Activated gamma-delta T cell treated with anti-CD3 and anti-CD28 coated beads, Interleukin-2, amount 50 U/mL, for 16 hours (primary cell): ENCODE results near the gene SLC25A26.
"Not testable (repeated sequence)": the region's sequence is repeated elsewhere in the genome, so short reads cannot be mapped to it uniquely, and the experiment has no call there.

Source experiments
- DNase-seq: peaks from one replicate; pipeline ENCODE4 v3.0.0-alpha.2; 2020; ENCODE audit warnings: low read depth

SLC25A26 gene

DNA sequence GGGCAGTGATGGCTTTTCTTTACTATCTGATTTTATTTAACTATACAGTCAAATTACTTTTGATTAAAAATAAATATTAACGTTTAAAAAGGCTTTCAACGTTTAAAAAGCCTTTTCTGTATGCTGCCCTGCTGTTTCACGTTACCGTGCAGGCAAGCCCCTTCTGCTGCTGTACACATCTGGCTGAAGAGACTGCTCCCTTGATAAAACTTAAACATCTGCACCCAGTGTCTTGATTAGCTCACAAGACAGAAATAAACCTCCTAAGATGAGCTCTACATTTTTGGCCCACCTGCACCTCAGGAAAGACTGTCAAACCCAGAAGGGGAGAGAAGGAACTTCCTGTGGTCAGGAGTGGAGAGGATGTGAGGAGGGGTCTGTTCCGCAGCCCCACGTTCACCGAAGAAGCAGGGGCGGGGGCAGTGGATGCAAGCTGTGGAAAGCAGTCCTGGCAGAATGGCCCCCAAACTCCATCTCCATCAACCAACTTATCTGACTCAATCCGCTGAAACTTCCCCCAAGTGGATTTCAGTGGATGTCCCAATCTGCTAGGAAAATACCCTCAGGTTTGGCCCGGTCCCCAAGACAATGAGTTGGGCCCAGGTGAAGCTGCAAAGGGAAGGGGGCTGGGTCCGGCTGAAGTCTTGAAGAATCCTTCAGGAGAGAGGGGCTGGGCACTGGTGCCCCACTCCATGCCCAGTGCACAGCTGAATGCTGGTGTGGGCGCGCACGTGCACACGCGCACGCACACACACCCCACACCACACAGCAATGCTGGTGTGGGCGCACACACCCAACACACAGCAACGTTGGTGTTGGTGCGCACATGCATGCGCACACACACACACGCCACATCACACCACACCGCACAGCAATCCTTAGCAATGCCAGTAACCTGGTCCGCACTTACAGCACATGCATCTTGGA, 191.4 kb downstream of the SLC25A26 start:
- DNase-seq, result no peak

DNA sequence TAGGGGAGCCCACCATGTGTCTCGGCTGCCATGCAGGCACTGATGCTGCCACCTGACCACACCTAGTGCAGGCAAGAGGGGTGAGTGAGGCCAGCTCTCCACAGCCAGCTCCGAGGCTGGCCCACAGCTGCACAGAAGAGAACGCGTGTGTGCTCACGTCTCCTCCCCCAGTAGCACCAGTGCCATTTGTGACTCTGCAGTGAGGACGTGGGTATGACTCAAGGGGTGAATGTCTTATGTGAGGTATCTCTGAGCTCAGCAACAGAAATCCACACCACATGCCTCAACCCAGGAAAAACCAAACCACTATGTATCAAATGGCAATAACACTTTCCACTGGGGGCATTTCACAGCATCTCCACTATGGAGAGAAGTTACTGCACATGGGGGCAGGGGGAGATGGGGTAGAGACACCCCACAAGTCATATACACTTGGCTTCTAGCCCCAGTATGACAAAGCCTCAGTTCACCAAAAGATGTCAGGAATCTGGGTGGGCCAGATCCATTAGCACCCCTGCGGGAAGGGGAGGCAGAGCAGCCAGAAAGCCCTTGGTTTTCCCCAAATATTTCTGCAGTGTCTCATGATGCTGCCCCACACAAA, 192.4 kb downstream of the SLC25A26 start:
- DNase-seq, result no peak

DNA sequence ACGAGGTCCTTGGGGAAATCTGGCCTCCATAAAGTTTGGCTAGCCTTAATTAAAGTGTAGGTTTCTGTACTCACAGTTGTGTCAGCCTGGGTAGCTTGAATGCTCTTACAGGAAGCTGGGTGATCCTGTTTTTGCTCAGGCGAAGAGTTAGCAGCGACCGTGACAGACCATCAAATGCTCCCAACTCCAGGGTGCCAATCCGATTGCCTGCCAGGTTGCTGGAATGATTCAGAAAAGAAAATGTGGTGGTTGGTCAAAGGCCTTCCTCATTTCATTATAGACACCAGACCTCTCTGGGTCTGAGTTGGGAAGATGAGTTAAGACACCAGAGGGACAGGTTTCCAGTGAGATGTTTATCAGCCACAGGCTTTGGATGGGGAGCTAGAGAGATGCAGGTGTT, 194.0 kb downstream of the SLC25A26 start:
- no peak for DNase-seq

DNA sequence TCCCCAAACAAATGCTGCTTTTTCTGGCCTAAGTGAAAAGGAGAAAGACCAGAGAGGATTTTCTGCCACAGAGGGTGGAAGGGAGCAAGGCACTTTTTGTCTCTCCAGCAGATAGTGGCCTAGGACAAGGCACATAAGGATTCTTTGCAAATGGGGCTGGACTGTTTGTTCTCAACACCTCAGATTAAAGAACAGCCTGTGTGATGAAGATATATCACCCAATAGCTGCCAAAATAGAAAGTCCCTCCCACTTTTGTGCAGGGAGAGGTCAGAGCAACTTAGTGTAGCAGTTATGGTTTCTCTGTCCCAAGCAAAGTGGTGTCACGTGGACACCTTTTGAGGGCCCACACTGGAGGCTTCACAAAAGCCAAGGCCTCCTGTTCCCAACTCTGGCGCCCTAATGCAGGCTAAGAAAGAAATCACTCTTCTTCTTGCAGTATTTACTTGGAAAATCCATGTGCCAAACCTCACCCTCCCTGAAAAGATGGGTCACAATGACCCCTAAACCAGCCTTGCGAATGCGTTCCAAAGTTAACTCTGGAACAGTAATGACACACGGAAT, 195.1 kb downstream of the SLC25A26 start:
- no peak for DNase-seq

DNA sequence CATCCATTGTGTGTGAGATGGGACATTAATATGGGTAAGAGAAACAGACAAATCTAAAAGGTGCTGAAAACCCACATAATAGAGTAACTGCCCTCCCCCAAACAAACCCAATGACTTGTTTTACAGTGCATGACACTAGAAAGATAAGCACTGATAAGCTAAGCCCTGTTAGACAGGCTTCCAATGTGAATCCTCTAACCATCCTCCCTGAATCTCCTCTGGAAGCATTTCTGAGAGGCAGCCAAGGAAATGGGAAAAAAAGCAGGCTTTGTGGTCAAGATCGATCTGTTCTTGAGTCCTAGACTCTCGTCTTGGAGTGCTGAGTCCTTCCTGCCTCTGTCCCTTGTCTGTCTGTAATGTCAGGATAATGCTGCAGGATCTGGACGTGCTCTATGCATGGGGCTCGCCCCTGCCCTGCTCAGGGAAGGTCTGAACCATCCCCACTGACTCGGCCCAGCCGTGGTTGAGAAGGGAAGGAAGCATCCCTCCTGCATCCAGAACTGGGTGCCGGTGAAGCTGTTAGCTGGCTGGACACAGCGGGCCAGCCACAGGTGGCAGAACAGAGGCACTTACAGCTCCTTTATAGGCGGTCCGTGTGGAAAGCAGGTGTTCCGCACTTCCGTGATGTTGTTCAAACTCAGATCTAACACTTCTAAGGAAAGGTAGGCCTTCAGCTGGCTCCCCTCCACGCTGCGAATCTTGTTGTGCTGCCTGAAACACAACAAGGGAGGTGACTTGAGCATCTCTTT, 195.9 kb downstream of the SLC25A26 start:
- DNase-seq, result no peak

DNA sequence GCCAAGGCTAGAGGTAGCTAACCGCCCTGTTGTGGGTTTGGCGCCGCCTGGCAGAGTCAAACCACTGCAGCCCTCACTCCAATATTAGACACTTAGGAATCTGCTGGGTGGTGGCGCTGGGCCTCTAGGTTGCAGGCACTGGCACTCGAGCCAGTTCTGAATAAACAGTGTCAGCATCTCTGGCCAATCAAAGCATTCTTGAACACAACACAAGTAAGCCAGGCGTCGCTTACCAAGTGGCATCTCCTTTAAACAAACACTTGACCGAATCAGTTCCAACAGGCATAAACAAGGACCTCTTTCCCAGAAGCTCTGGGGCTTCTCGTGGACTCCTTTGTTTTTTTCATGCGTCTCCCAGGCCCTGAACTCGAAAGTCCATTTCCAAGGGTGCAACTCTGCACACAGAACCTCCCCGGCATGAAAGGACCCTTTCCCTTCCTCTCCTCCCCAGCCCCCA, 197.7 kb downstream of the SLC25A26 start:
- no peak for DNase-seq

DNA sequence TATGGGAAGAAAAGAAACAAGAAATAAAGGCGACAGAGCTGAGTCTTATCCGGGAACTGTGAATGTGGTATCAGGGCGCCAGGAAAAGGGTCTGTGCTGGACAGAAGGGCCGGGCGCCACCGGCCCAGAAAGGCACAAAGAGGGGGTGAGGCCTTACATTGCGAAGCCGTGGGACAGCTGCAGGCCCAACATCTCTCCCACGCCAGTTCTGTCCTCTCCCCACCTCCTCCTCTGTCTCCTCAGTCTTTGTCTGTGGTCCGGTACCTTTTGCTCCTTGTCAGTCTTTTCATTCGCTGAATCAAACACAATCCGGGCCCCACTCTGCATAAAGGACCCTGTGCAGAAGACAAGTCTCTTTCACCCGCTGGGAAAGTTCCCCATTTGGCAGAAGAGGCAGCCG, 198.2 kb downstream of the SLC25A26 start:
- DNase-seq, result no peak

GRCh38 chr3:66421144-66421543, 200.3 kb downstream of the SLC25A26 start:
- not testable (repeated sequence) for DNase-seq

- not testable (repeated sequence) for DNase-seq
Measured at GRCh38 chr3:66421893-66422292, 201.1 kb downstream of the SLC25A26 start.

- DNase-seq, result no peak
Measured at GRCh38 chr3:66423791-66424190, 203.0 kb downstream of the SLC25A26 start.

GRCh38 chr3:66425032-66425431, 204.2 kb downstream of the SLC25A26 start:
- no peak for DNase-seq

- no peak for DNase-seq
Measured at GRCh38 chr3:66425576-66426114, 204.8 kb downstream of the SLC25A26 start.

DNA sequence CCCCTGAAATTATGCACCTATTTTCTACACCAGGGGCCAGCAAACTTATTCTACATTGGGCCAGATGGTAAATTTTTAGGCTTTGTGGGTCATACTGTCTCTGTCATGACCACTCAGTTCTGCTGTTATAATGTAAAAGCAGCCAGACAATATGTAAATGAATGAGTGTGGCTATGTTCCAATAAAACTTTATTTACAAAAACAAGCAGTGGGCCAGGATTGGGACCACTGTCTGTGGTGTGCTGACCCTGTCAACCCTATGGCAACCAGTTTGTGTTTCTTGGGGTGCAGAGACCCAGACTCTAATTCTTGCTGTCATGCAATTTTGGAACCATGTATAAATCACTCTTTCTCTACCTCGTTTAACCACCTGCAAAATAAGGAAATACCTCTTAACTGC, 205.3 kb downstream of the SLC25A26 start:
- no peak for DNase-seq

GRCh38 chr3:66427352-66427751, 206.6 kb downstream of the SLC25A26 start:
- no peak for DNase-seq

DNA sequence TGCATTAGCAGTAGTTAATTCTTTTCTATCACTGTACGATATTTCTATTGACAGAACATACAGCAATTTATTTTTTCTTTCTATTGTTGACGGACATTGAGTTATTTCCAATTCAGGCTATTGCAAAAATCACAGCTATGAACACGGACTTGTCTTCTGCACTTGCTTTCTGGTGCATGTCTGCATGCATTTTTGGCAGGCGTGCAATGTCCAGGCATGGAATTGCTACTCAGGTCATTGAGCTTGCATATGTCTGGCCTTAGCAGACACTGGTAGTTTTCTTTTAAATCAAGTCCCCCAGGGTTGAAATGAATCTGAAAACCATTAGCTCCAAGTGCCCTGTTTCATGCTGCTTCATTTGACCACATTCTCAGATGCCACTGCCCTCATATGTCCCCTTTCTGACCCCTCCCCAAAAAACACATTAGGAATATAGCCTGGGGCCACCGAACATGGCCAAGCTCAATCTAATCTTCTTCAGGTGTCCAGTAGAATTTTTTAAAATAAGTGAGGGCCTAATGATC, 207.2 kb downstream of the SLC25A26 start:
- DNase-seq, result no peak
